ENCODE results near the gene DCAF10.
"Not testable (repeated sequence)": the region's sequence is repeated elsewhere in the genome, so short reads cannot be mapped to it uniquely, and the experiment has no call there.

The DCAF10 gene

GRCh38 chr9:37904445-37905130 is 104.0 kb downstream of the DCAF10 start:
- peak overlapping the region; percentile 50 to 94 (median 87) for H3K27ac ChIP-seq

GRCh38 chr9:37905131-37905505 is 104.5 kb downstream of the DCAF10 start:
- Histone ChIP-seq H3K4me3 (peak overlapping the region in 3 of 7 experiments; percentile 89 to 98 (median 90)), H3K27ac (peak overlapping the region in 14 of 21 experiments; percentile 82 to 94 (median 90))

More at GRCh38 chr9:37904445-37905130, 104.0 kb downstream of the DCAF10 start:
- peak overlapping the region; percentile 62 to 99 (median 94) for H3K4me3 ChIP-seq

GRCh38 chr9:37905776-37906175 is 105.2 kb downstream of the DCAF10 start:
- Histone ChIP-seq H3K27ac (no peak overlapping the region), H3K4me3 (no peak overlapping the region)

DNA sequence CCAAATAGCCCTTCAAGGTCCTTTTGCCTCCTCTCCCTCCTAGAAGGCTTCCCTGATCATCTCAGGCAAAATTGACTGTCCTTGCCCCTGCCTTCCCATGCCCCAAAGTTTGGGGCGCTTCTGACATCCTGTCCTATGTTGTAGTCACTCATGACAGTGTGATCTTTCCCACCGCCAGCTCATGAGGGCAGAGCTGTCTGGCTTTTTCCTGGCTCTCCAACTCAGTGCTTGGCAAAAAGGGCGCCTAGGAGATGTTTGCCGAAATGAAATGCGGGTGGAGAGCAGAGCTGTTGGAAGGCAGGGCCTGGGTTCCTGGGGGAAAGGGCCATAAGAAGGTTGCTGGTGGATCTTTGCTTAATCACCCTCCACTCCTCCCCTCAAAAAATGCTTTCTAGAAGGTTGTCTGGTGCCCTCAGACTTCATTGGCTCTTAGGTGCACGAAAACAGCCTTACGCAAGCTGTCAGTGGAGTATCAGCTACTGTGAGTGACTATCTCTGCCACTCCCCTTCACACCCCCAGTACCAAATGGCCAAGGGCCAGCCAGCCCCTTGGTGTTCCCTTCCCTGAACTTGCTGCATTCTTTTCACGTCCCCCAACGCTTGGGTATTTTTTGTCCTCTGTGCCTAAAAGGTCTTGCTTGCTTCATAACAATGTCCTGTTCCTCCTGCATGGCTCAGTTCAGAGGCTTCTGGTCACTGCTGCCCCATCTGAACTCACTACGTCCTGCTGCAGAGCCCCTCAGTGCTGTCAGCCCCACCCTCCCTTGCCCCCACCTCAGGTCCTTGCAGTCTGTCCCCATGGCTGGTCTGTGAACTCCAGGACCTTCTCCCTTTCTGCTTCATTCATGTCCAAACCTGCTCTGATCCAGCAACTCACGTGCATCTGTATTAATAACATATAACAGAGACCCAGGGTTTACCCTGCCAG is 106.0 kb downstream of the DCAF10 start:
- no peak overlapping the region for H3K4me3 ChIP-seq
- H3K27ac ChIP-seq: no peak overlapping the region

DNA sequence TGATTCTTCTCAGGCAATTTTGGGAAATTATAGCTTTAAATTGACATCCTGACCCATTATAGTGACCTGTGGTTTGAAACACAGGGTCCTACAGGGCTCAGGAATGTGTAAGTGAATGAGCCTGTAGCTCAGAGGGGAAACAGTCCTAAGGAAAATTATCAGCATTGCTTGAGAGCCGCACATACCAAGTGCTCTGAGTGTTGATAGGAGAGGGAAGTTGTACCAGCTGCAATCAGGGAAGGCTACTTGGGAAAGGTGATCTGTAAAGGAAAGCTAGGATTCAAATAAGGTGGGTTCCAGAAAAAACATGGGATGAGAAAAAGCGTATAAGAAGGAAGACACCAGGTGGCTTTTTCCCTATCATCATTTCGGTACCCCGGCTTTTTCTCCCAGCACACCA is 107.7 kb downstream of the DCAF10 start:
- H3K27ac ChIP-seq: no peak overlapping the region
- H3K4me3 ChIP-seq: no peak overlapping the region

- Histone ChIP-seq H3K4me3 (no peak overlapping the region), H3K27ac (no peak overlapping the region)
Observed at GRCh38 chr9:37908698-37909186, 108.1 kb downstream of the DCAF10 start.

DNA sequence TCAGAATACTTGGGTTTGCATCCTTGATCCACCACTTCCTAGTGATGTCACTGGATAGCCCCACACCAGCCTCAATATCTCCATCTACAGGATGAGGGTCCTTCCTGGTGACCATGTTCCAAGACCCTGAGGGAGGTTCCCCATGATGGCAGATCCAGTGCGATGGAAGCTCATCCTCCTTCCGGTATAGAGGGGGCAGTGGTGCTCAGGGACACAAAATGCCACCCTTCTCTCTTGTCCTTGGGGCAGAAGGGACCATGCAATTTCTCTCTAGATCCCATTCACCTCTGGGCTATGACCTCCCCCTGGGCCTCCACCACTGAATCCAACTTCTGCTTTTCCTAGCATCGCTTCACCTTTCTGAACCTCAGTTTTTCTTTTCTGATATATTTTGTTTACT is 108.7 kb downstream of the DCAF10 start:
- H3K4me3 ChIP-seq: no peak overlapping the region
- no peak overlapping the region for H3K27ac ChIP-seq

- H3K4me3 ChIP-seq, H3K27ac ChIP-seq: not testable (repeated sequence)
Observed at GRCh38 chr9:37909836-37910235, 109.2 kb downstream of the DCAF10 start.

DNA sequence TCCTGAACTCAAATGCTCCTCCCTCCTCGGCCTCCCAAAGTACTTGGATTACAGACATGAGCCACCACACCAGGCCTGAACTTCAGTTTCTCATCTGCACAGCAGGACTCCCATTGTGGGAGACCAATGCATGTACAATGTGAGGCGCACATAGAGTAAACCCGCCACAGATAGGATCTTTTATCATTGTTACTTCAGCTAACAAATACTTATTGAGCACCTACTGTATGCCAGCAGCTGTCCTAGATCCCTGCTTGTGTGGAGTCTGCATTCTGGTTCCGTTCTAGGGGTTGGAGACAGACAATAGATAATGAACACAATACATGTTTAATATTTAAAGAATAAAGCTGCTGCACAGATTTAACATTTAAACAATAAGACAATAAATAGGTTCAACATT is 109.7 kb downstream of the DCAF10 start:
- H3K4me3 ChIP-seq: no peak overlapping the region
- no peak overlapping the region for H3K27ac ChIP-seq

DNA sequence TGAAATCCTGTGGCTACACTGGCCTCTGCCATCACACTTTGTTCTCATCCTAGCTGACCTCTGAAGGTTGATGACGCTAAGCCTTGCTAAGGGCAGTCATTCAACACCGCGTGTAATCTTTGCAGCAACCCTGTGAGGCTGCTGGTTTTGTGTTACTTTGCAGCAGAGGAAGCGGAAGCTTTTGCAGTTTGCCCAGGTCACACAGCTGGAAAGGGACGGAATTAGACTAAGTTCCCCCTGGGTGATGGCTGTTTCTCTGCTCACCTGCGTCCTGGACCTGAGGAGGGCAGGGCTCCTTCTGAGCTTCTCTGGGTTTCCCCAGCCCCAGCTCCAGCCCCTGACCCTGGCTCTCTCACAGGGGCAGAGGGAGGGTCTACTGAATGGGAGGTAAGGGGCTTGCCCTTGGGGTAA is 110.7 kb downstream of the DCAF10 start:
- Histone ChIP-seq H3K27ac (no peak overlapping the region), H3K4me3 (no peak overlapping the region)

- Histone ChIP-seq H3K27ac (no peak overlapping the region), H3K4me3 (no peak overlapping the region)
Observed at GRCh38 chr9:37913480-37914153, 113.0 kb downstream of the DCAF10 start.

- Histone ChIP-seq H3K27ac (no peak overlapping the region), H3K4me3 (no peak overlapping the region)
Observed at GRCh38 chr9:37914154-37914551, 113.6 kb downstream of the DCAF10 start.

- Histone ChIP-seq H3K4me3 (no peak overlapping the region), H3K27ac (peak overlapping the region in 2 of 21 experiments; percentile 1 to 11)
Observed at GRCh38 chr9:37914701-37915358, 114.2 kb downstream of the DCAF10 start.

- peak overlapping the region in 7 of 21 experiments; percentile 21 to 59 (median 38) for H3K27ac ChIP-seq
- no peak overlapping the region for H3K4me3 ChIP-seq
Observed at GRCh38 chr9:37915911-37916470, 115.4 kb downstream of the DCAF10 start.

DNA sequence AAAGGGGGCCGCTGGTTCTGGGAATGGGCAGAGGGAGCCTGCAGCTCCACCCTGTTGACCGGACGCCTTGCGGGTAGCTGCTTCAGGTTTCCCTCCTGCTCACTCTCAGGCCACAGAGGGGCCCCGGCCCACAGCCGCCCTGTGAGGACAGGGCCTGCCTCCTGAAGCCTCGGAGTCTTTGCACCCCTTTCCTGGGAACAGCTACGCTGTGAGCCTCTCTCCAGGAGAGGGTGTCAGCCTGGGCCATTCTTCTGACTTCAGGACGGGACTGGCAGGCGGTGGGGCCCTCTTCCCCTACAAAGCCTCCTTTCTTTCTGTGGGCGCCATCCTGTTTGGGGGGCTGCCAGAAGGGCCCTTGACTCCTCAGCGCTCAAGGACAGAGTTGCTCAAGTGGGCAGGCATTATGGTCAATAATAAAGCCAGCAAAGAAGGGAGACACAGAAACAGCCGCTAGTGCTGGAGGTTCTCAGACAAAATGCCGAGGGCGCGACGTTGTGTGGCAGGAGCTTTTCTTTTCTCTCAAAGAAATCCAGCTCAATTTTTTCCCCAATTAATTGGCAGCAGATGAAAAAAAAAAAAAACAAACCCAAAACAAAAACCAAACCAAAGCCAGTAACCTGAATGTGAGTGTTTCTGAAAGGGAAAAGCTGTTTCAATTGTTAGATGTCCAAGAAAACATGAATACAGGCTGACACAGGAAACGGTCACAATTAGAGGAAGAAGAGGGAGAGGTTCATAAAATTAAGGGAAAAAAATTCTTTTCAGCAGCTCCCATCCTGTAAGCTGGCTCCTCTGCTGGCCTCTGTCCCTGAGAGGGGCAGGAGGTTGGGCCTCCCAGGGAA is 116.1 kb downstream of the DCAF10 start:
- Histone ChIP-seq H3K4me3 (no peak overlapping the region), H3K27ac (peak overlapping the region in 11 of 21 experiments; percentile 21 to 73 (median 49))

Data from skin epidermis (tissue), 12 donors.